ENCODE data around the gene ANO7. TPM values are rescaled to one million over a fixed set of nuclear protein-coding genes. Genes with fewer than 3 reads are reported as not detected.

The ANO7 gene
- total RNA-seq, 1 experiment from 2014 or later, result 5.2 TPM

- no peak overlapping the region for H3K23ac ChIP-seq (ENCODE audit: insufficient read length, low read depth, low read length)
- H3K9ac ChIP-seq (ENCODE audit: extremely low read depth, insufficient read length, low read length), result no peak overlapping the region
- H3K4me2 ChIP-seq (ENCODE audit: insufficient read depth, insufficient read length, low read length), result no peak overlapping the region
- H3K79me1 ChIP-seq (ENCODE audit: insufficient read depth, low read depth, low read length, poor library complexity, severe bottlenecking), result no peaks in the 10 kb centered on the region
- H3K4ac ChIP-seq (ENCODE audit: low read depth, low read length), result no peak overlapping the region
- H4K91ac ChIP-seq (ENCODE audit: insufficient read length, low read depth, low read length), result no peak overlapping the region
- no peaks in the 10 kb centered on the region for H4K20me1 ChIP-seq (ENCODE audit: control insufficient read depth, insufficient read depth, insufficient read length)
- peaks cover 42 to 93% (median 90%) of the 10 kb centered on the region in 3 experiments for H3K36me3 Mint-ChIP-seq (ENCODE audit: insufficient read depth in 1 of 3, low read depth in 3 of 3)
- H3K23me2 ChIP-seq (ENCODE audit: insufficient read length, low read depth, low read length, poor library complexity, severe bottlenecking), result no peaks in the 10 kb centered on the region
- H2BK15ac ChIP-seq (ENCODE audit: low read depth, low read length), result no peak overlapping the region
- no peak overlapping the region for H4K8ac ChIP-seq (replicated peaks; ENCODE audit: insufficient read length, low read depth, low read length)
- H2AK5ac ChIP-seq (ENCODE audit: insufficient read length, low read length), result no peak overlapping the region
- DNase-seq, result peak; percentile 12
- H2BK5ac ChIP-seq (ENCODE audit: insufficient read length, low read length), result no peak overlapping the region
- no peaks in the 10 kb centered on the region for H3K9me3 Mint-ChIP-seq
- no peak overlapping the region for H3K14ac ChIP-seq (ENCODE audit: insufficient read depth, low read length)
- no peak for TF ChIP-seq CTCF (conservative IDR thresholded peaks at IDR 0.05)
- no peak overlapping the region for H3T11ph ChIP-seq (ENCODE audit: low read length)
- H2AFZ ChIP-seq (ENCODE audit: low read length), result no peak overlapping the region
- H3K27me3 ChIP-seq (ENCODE audit: insufficient read depth, low read length), result no peaks in the 10 kb centered on the region
- no CpG with 5 or more reads among the region's 11 CpGs for WGBS (ENCODE audit: extremely low coverage, insufficient read length, low lambda C conversion rate)
- no peak overlapping the region for H2BK12ac ChIP-seq (ENCODE audit: insufficient read length, low read depth, low read length)
- H3K9me3 ChIP-seq (ENCODE audit: control insufficient read depth, low read depth, low read length), result no peaks in the 10 kb centered on the region
- no peaks in the 10 kb centered on the region for H3K4me1 Mint-ChIP-seq
- H4K5ac ChIP-seq (ENCODE audit: insufficient read length, low read depth, low read length), result no peak overlapping the region
- no peaks in the 10 kb centered on the region for H3K27me3 Mint-ChIP-seq (ENCODE audit: low read depth)
- H3K56ac ChIP-seq (ENCODE audit: insufficient read length, low read depth, low read length), result no peak overlapping the region
- H3K4me3 Mint-ChIP-seq, result no peak overlapping the region
- no peaks in the 10 kb centered on the region for H3K4me1 ChIP-seq (ENCODE audit: insufficient read depth, low read length)
- peak overlapping the region in 2 of 3 experiments; percentile 26 to 34; a peak in 2 of 7 replicates for H3K27ac Mint-ChIP-seq
- no peak overlapping the region for H2BK20ac ChIP-seq (ENCODE audit: low read depth, low read length, poor library complexity, severe bottlenecking)
- no peaks in the 10 kb centered on the region for H3K79me2 ChIP-seq (ENCODE audit: insufficient read depth, low read length)
- no peak overlapping the region for H3K18ac ChIP-seq (ENCODE audit: insufficient read length, low read depth, low read length)
- H3K27ac ChIP-seq (ENCODE audit: insufficient read length, low read depth, low read length), result no peak overlapping the region
- H2BK120ac ChIP-seq (ENCODE audit: low read depth, low read length, poor library complexity, severe bottlenecking), result no peak overlapping the region
Measured at GRCh38 chr2:241256168-241256545, 67.7 kb downstream of the ANO7 start.
